MV-4-11 (cell line): ENCODE data around the gene CYS1.
A peak's percentile ranks its signal among the peaks of the same experiment; 100 is the strongest.
"Not testable (repeated sequence)": the region's sequence is repeated elsewhere in the genome, so short reads cannot be mapped to it uniquely, and the experiment has no call there.

Experiments
- DNase-seq: peaks from one replicate; lab custom pipeline; 2025; lab: John Stamatoyannopoulos, UW

CYS1 gene

DNA sequence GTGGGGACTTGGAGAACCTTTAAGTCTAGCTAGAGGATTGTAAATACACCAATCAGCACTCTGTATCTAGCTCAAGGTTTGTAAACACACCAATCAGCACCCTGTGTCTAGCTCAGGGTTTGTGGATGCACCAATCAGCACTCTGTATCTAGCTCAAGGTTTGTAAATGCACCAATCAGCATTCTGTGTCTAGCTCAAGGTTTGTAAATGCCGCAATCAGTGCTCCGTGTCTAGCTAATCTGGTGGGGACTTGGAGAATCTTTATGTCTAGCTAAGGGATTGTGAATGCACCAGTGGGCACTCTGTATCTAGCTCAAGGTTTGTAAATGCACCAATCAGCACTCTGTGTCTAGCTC lies 11.7 kb upstream of the CYS1 start:
- not testable (repeated sequence) for DNase-seq

DNA sequence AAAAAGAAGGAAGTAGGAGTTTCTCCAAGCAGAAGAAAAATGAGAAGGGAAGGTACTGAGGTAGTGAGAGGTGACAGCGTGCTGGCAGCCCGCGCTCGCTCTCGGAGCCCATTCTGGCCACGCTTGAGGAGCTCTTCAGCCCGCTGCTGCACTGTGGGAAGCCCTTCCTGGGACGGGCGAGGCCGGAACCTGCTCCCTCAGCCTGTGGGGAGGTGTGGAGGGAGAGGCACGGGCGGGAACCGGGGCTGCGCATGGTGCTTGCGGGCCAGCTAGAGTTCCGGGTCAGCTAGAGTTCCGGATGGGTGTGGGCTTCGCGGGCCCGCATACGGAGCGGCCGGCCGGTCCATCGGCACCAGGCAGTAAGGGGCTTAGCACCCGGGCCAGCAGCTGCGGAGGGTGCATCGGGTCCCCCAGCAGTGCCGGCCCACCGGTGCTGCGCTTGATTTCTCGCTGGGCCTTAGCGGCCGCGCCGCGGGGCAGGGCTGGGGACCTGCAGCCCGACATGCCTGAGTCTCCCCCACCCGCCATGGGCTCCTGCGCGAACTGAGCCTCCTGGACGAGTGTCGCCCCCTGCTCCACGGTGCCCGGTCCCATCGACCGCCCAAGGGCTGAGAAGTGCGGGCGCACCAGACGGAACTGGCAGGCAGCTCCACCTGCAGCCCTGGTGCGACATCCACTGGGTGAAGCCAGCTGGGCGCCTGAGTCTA lies 11.1 kb upstream of the CYS1 start:
- DNase-seq, result no peak

DNA sequence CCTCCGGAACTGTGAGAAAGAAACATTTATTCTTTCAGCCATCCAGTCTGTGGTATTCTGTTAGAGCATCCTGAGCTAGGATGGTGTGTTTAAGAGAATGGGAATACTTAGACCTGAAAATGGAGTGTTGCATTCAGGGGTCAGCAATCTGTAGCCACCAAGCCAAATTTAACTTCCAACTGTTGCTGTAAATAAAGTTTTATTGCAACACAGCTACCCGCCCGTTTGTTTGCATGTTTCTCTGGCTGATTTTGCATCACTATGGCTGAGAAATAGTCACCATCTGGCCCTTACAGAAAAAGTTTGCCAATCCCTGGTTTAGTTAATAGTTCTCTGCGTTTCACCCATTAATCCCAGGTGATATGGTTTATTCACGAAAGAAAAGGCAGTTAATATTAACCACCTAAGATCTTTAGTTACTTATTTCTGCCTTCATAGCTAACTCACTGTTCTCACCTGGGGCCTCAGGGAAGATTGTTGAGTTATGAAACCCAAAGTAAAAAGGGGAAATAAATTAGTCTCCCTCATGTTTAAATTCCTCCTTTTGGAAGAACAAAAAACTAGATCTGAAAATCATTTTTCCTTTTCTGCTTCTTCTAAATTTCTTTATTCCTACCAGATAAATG lies 9.5 kb upstream of the CYS1 start:
- DNase-seq, result no peak

DNA sequence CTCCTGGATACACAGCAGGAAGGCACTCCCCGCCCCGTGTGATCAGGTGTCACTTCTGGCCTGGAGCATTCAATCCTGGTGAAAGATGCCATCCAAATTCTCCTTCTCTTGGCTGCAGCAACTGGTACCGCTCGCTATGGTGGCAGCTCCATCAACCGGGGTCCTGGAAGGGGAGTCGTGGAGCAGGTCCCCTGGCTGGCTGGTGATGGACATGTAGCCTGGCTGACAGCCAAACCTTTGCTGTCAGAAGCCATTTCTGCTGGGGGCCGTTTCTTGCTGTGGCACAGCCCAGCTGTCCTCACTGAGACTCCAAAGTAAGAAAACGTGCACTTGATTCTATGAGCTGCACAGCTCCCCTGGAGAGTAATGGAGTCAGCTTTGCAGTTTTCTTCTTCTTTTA lies 7.1 kb upstream of the CYS1 start:
- DNase-seq, result no peak

DNA sequence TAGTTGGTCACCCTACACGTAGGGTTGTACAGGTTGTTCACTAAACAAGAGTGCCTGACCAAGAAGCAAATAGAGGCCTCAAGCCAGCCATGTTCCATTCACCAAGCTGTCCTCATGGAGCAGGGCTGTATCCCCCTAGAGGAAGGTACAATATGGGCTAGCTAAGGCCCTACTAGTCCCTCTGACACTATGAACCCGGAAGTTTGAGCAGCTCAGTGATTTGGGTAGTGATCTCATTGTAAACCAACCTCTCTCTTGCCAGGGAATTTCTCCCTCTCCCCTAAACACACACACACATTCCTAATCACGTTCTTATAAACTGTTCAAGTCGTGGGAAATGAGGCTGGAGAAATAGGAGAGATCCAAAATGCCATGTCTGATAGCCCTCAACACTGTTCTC lies 6.7 kb upstream of the CYS1 start:
- no peak for DNase-seq

DNA sequence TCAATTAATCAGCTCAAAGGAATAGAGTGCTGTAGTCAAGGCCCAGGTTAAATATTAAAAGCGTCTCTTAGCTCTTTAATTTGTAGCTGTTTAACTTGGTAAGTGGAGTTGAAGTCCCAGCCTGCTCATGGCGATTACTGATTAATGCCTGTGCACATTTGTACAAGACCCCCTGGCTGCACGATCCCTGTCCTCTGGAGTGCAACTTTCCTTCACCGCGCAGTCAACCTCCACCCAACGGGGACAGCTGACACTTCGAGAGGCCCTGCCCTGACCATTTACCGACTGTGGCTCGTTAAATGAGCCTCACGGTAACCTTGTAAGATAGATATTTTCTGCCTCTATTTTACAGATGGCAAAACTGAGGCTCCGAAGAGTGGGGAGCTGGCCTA lies 5.5 kb upstream of the CYS1 start:
- no peak for DNase-seq

DNA sequence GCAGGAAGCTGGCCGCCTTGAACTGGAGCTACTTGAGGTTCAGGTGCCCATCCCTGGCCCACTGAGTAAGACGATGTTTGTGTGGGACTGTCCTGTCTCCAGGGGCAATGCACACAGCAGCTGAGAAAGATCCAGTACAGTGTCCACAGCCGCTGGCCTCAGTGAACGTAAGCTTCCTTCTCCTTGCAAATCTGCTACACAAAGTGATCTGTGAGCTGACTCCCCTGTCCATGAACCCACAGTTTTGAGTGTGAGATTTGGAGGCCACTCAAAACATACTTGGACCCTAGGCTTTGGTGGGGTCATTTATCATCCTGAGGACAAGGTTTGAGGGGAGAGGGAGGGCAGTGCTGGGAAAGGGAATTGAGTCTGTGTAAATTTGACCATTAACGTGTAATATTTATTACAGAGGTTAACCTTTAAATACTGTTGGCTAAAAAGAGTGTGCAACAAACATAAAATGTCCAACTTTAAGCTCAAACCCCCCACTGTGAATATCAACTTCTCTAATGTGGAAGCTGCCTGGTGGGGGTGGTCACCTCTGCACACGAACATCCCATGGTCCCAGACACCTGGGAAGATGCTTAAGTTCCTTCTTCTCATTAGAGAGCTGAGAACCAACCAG lies 4.9 kb upstream of the CYS1 start:
- DNase-seq, result no peak

DNA sequence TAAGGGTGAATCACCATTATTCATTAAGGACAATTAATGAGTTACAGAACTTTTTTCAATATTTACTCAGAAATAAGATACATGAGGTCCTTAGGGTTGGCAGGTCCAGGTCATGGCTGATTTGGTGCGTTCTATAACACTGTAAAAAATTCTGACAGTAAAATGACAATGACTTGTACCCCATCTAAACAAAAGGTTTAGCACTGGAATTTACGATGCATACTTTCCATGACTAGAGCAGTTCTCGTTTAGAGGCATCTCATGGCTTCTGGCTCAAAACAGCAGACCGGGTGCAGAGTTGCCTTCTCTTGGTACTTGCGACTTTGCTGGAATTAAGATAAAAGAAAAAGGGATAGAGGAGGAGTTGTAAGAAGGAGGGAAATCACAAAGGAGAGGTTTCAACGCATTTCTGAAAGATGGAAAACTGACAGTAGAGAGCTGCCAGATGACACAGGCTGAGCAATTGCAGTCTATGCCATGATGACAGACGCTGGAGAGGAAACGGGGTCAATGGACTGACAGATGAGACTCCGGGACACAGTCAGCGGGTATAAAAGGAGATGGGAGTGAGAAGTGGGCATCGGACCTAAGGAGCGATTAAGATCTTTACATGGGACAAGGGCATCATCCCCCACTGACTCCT lies 4.1 kb upstream of the CYS1 start:
- no peak for DNase-seq

DNA sequence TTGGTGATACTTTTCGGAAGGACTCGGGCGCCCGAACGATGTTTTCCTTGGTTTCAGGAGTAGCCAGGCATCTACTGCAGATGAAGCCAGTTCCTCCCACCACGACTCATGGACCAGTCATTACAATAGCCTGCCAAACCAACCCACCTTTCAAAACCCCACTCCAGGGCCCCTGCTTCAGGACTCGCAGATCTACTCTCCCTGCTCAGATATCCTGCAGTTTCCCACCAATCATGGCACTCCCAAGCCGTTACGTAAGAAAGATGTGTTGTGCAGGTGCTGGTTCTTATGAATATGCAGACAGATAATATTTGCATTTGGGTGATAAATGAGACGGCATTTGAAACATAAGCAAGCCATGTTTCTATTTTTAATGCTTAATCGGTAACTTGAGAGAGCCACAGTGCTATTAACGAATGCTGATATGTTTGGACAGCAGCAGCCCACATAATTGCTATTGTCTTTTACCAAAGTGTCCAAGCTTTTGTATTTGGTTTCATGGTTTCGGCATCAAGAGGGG lies 3.5 kb upstream of the CYS1 start:
- DNase-seq, result no peak

DNA sequence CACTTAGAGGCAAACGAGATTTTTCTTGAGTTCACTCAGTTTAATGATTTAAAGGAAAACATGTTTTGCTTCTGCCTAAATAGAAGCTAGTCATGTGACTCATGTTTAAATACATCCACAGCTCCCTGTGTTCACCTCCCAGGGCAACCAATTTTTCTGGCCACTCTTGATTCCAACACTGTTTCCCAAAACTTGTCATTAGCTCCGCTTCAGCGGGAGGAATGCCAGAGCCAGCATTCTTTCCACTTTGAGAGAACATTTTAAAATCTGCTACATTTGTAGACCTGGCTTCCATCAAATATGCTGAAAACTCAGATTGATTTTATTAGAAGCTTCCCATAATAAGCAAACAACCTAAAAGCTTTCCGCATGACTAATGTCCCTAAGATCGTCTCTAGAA lies 2.8 kb upstream of the CYS1 start:
- no peak for DNase-seq

DNA sequence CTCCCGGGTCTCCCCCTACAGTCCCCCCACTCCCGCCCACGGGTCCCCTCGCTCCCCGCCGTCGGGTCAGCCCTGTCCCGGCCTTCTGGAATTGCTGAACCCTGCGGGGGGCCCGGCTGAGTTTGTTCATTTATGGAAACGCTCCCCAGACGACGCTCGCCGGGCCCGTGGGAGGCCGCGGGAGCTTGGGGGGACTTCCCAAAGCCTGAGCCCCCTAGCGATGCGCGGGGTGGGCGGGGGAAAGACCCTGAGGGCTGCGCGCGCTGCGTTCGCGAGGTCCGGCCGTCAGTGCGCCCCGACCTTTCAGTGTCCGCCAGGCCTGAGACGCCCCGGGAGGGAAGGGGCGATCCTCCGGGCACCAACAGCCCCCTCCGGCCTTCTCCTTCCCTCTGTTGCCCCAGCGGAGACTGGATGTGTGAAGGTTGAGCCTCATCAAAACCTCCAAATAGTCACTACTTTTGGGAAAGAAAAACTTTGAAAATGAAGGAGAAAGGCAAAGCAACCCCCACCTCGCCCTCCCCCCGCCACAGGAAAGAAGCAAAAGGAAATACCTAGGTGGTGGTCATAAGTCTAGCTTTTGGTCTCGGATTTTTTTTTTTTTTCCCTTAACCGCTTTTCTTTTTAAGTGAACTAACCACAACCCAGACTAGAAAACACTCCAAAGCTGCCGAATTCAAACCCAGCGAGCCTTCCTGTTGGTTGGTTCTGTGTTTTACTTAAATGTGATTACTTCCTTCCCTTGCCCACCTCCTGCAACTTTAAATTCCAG lies 509 bp upstream of the CYS1 start:
- DNase-seq, result peak; percentile 3

DNA sequence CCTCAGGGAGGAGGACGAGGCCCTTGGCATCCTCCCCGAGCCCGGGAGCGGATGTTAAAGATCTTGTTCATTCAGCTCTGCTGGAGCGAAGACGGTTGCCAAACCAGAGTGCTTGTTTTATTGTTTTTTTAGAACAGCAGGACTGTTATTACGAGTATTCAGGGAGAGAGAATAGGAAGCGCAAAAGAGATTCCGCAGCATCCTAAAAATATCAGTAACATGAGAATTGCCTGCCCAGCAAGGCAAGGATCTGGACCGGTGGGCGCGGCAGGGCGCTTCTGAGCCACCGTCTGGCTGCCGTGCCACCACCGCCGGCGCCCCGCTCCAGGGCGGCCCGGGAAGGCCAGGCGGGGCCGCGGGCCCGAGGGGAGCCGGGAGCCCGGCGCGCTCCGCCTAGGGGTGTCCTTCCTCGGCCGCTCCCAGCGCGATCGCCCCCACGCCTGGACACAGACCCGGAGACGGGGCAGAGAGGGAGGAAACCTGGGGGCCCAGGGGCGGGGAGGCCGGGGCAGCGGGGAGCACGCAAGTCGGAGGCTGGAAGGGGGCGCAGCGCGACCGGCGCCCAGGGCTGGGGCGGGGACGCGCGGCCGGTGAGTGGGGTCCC lies 843 bp downstream of the CYS1 start:
- DNase-seq, result no peak

DNA sequence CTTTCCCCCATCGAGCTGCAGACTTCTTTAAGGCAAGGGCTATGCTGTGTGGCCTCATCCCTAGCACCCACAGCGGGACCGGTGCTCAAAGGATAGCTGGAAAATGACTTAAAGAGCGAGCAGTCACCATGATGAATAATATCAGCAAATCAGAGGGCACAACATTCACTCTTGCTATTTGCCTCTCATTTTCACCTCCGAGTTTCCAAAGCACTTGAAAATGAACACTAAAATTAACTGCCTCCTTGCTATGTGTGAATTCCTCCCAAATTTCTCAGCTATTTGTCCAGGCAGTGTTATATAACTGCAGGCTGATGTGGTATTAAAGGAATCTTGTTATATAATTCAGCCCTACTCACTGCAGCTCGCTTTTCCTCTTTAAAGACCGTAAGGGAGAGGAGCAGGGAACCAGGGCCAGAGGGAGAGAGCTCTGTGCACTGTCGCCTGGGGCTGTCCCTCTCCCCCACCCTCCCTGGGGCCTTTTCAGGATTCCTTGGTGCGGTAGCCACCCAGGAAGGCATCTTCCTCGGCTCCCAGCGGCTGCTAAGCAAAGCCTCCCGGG lies 1.4 kb downstream of the CYS1 start:
- DNase-seq, result no peak

DNA sequence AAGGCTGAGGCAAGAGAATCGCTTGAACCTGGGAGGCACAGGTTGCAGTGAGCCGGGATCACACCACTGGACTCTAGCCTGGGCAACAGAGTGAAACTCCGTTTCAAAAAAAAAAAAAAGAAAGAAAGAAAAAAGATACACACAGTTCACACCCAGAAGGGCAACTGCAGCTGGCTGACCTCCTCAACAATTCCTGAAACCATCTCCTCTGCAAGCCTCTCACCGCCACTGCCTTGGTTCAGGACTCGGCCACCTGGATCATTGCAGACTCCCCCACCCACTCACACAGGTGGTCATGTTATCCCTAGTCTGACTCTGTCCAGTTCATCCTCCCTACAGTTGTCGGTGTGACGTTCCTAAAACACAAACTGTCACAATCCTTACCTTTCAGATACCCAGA lies 2.2 kb downstream of the CYS1 start:
- DNase-seq, result no peak

DNA sequence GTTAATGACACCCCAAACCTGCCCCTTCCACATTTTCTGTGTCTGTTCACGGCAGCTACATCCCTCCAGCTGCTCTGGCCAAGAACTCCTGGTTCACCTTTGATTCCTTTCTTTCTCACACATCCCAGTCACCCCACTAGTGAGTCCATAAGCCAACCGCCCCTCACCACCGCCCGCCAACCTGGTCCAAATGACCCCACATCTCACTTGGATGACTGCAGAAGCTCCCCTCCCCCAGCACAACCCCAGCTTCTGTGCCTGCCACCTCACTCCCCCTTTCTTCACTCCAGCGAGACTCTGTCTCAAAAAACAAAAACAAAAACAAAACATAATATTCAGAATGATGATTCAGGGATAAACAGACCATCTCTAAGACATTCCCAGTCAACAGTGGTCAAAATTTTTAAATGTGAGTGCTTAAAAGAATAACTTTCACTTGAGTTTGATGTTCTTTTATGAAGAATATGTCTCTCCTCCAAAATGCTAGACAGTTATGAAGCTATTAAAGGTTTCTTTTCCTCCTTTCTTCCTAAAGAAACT lies 3.2 kb downstream of the CYS1 start:
- DNase-seq, result no peak

DNA sequence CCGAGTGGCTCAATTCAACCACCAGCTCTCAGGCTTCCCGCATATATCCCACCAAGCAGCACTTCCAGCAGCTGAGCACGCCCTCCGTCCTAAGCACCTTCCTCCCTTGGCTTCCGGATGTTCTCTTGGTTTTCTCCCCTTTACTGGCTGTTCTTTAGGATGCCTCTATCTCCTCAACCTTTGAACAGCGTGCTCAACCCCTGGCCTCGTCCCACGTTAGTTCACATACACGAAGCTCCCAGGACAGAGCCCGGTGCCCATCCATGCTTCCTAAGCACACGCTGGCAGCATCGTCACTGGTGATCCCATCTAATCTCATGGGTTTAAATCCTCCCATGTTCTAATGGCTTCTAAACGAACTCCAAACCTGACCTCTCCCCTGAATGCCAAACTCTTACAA lies 3.7 kb downstream of the CYS1 start:
- DNase-seq, result no peak

DNA sequence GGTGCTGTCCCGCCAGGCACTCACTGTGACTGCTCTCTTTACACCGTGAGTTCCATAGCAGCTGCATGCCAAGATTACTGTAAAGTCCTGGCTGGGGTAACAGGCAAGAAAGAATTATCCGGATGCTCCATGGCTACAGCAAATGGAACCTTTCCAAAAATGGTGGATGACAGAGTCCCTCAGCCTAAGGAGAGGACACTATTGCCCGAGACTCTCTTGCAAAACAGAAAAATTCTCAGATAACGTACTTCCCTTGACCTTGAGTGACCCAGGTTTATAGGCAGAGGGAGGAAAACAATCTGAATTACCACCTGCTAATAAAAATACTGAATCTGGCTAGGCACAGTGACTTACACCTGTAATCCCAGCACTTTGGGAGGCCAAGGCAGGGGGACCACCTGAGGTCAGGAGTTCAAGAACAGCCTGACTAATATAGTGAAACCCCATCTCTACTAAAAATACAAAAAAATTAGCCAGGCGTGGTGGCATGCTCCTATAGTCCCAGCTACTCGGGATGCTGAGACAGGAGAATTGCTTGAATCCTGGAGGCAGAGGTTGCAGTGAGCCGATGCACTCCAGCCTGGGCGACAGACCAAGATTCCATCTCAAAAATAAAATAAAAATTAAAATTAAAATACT lies 4.5 kb downstream of the CYS1 start:
- no peak for DNase-seq

DNA sequence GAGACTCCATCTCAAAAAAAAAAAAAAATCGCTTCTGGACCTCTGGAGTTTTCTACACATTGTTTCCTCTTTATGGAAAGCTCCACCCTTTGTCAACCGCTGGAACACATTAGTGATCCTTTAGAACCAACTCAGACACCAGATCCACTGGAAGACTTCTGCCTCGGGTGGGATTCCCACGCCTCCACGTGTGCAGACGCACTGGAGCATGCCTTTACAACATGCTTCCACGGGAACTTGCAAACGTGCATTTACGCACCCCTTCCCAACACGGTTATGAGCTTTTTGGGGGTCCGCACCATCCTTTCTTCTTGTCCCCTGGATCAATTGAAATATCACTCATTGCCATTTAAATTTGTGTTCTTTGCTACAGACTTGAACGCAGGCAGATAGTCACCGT lies 5.1 kb downstream of the CYS1 start:
- DNase-seq, result no peak

DNA sequence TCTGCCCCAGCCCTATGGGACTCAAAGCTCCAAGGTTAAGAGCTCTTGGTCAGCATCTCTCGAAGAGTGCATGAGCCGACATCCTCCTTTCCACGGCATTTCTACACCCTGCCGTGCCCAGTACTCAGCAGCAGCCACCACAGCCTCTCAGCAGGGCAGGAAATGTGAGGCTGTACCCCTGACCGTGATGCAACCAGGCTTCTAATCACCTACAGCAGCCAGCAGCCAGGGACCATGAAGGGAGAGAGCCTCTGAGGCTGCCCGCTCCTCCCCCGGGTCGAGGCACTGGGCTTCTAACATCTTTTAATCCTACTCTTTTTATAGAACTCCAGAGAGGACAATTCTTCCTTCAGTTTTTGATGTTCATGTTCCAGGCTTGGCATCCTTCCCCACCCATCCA lies 6.5 kb downstream of the CYS1 start:
- no peak for DNase-seq

DNA sequence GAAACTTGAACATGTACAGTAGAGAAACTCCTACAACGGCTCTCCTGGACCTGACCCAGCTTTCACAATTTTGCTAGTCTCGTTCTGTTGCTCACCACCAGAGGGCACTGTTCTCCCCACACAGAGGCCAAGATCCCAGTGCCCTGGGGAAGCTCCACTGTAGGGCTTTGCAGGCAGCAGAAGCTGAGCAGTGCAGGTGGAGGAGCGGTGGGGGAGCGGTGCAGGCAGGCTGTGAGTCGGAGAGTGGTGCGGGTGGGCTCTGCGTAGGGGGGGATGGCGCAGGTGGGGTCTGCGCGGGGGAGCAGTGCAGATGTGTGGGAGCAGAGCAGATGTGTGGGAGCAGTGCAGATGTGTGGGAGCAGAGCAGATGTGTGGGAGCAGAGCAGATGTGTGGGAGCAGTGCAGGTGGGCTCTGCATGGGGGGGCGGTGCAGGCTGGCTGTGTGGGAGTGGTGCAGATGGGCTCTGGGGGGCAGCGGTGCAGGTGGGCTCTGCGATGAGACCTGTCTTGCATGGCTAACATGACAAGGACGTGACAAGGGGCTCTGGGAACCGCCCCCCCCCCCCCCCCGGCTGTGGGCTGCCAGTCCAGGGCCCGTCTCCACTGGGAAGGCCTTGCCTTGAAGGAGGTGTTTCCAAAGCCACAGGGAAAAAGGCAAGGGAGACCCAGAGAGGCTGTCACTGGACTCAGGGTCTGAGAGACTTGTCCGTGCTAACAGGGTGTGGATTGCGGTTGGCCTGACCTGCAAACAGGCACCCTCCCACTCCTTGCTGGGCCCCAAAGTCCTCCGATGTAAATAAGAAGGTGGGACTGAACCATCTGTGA lies 7.3 kb downstream of the CYS1 start:
- DNase-seq, result peak; percentile 80
